NCI-H2029 (cell line): ENCODE results near the gene WWTR1.

Source experiments
- DNase-seq: peaks from one replicate; lab custom pipeline; 2025; lab: John Stamatoyannopoulos, UW

Gene WWTR1

GRCh38 chr3:149496891-149497290 lies 160.9 kb downstream of the WWTR1 start:
- DNase-seq = no peak

- no peak for DNase-seq
These were observed 162.2 kb downstream of the WWTR1 start for GRCh38 chr3:149495581-149496125.

DNA sequence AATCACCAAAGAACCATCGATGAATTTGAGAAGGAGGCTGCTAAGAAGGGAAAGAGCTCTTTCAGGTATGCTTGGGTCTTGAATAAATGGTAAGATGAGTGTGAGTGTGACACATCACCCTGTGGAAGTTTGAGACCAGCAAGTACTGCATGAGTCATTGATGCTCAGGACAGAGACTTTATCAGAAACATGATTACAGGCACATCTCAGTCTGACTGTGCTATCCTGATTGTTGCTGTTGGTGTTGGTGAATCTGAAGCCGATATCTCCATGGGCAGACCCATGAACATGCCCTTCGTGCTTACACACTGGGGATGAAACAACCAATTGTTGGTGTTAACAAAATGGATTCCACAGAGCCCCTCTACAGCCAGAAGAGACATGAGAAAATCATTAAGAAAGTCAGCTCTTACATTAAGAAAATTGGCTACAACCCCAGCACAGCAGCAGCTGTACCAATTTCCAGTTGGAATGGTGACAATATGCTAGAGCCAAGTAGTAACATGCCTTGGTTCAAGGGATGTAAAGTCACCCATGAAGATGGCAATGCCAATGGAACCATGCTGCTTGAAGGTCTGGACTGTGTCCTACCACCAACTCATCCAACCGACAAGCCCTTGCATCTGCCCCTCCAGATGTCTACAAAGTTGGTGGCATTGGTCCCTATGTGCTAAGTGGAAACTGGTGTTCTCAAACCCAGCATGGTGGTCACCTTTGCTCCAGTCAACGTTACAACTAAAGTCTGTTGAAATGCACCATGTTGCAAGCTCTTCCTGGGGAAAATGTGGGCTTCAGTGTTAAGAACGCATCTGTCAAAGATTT lies 162.9 kb downstream of the WWTR1 start:
- DNase-seq = no peak

DNA sequence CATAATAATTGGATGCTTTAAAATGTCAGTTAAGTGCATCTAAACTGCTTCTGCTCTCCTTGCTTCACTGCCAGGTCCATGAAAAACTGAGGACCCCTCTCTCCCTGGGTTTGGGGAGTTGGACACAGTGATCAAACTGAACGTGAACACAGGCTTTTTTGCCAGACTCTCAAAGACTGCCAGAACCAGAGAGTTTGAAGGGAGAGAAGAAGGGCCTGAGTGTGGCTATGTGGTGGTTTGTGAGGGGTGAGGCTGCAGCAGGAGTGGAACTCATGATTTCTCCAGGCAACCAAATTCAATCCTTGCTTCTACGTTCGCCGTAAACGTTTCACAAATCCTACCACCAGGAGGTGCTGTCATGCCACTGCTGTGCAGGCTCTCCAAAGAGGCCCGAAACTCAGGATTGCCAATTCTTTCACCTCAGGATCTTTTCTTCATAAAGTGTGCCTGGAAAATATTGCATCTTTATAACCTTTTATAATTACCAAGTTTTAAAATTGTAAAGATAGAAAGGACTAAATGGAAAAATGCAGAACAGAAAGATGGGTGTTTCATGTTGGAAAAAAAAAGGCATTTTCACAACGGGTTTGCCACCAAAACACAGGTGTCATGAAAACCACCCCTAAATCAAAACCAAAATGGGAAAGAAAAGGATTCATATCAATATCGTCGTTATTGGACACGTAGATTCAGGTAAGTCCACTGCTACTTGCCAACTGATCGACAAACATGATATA lies 163.6 kb downstream of the WWTR1 start:
- DNase-seq = peak; percentile 16

- DNase-seq = no peak
These were observed 164.4 kb downstream of the WWTR1 start for GRCh38 chr3:149493315-149494021.

GRCh38 chr3:149490260-149490971 lies 167.4 kb downstream of the WWTR1 start:
- DNase-seq = no peak

- DNase-seq = no peak
These were observed 168.7 kb downstream of the WWTR1 start for GRCh38 chr3:149489060-149489690.

- DNase-seq = no peak
These were observed 170.1 kb downstream of the WWTR1 start for GRCh38 chr3:149487598-149488197.

DNA sequence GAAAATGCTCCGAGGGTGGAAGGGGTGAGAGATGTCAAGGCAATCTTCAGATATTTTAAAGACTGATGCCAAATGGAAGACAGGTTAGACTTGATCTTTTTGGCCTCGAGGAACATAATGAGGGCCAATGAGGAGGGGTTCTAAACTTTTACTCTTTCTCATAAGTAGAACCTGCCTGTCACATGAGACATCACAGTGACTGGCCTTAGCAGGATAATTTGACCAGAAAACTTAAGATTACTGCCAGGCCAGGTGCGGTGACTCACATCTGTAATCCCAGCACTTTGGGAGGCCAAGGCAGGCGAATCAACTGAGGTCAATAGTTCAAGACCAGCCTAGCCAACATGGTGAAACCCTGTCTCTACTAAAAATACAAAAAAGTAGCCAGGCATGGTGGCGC lies 171.1 kb downstream of the WWTR1 start:
- no peak for DNase-seq

- no peak for DNase-seq
These were observed 176.3 kb downstream of the WWTR1 start for GRCh38 chr3:149481491-149481890.

GRCh38 chr3:149481056-149481455 lies 176.8 kb downstream of the WWTR1 start:
- DNase-seq = no peak

- peak; percentile 73 for DNase-seq
These were observed 177.4 kb downstream of the WWTR1 start for GRCh38 chr3:149480326-149481017.

DNA sequence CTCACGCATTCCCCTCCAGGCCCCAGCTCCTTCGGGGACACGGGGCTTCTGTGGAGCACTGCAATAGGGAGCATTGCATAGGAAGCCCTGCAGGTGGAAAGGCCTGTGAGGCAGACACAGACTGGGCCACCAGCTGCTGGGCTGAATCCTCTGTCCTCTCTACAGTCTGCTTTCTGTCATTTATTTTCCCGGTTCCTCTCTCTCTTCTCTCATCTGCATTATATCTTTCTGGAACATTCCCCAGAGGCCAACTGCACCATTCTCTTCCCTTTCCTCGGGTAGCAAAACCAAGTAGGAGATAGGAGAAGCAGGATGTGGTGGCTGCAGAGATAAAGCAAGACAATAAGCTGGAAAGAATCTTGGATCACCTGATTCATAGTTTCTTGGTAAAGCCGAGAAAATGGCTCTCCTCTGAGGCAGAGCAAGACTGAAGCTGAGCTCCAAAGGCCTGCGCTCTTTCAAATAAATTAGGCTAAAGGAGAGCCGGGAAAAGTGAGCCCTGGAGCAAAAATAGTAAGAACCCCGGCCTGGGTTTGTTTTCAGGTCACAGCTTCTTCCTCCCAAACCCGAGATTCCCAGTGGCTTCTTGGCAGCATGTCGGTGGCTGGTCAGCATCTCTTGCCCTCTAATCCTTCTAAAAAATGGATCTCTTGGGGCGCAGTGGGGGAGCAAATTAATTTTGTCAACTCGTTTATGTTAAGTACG lies 178.1 kb downstream of the WWTR1 start:
- no peak for DNase-seq

- DNase-seq = no peak
These were observed 181.6 kb downstream of the WWTR1 start for GRCh38 chr3:149476225-149476624.

DNA sequence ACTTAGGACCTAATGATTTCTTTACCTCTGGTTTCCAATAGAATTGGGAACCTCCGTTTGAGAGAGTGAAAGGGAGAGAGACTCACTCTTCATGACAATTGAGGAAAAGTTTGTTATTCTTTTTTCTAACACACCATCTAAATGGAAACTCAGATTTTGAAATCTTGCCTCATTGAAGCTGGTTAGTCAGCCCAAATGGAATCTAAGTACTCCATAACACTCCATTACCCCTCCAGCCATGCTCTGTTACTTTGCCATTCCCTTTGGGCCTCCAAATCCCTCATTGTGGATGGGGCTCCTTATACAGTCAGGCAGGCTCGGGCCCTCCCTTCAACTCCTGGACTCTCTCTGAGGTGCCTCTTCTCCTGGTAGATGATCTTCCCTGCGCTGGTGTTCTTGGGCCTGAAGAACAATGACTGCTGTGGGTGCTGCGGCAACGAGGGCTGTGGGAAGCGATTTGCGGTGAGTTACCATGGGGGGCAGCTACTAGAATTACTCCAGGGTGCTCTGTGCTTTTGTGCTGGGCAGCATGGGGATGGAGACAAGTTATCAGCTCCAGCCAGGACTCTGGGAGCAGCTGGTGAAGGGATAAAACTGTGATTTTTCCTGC lies 182.3 kb downstream of the WWTR1 start:
- no peak for DNase-seq

GRCh38 chr3:149474250-149474817 lies 183.5 kb downstream of the WWTR1 start, which contains the start of gene TM4SF4:
Gene TM4SF4, plus strand, starts transcription at chr3:149474697. Its CDS starts 181 bp downstream, at chr3:149474878.
- no peak for DNase-seq

DNA sequence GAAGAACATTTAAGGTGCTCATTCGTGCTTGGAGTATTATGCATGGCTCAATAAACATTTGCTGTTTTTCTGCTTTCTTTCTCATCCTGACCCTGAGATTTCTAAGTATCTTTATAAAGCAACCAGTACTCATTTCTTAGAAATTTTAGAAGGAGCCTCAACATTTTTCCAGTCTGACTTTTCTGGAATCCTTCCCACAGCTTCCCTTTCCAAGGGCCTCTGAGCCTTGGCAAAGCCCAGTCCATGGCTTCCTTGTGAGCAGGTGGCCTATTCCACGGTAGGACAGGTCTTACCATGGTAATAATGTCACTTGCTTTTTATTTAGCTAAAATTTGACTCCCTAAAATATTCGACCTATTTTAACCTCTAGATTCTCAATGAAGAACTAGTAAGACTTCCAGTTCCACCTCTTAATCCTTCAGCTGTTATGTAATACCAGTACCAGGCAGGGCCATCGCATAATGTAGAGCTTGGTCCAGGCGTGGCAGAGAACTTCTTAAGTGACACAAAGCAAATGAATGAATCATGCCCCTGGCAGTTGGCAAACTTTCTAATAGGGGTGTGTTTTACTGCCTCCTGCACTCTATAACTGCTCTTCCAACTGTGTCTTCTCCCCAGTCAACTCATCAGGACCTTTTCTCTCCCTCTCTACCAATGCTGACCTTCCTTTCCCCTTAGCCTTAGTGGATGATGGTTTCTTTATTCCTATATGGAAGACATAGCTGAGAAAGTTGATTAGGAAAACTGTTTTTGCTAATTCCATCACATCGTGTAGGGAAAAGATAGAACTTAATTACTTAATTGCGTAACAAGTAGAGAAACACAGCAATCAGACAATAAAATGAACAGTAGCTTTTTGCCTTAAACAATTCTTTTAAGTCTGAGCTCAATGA lies 184.2 kb downstream of the WWTR1 start:
- DNase-seq = no peak
